ENCODE results near the gene L1CAM. TPM values are rescaled to one million over a fixed set of nuclear protein-coding genes. Genes with fewer than 3 reads are reported as not detected.

L1CAM gene
- total RNA-seq, 2 experiments from 2014 or later: not detected

DNA sequence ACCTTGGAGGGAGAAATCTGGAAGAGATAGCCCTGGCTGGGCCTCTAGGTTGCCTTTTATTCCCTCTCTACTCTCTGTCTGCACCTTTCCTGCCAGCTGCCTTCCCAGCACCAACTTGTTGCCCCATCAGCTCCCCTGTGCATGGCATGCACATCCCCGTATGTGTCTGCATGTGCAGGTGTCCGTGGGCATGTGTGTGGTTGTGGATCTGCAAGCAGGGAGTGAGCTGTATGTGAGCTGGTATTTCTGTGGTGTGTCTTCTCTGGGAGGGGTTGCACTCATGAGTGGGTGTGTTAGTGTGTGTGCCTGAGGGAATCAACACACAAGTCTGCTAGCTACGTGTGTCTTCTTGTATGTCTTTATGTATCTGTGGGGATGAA is 9.9 kb downstream of the L1CAM start:
- no peak for TF ChIP-seq EZH2phosphoT487 (IDR thresholded peaks at IDR 0.05; ENCODE audit: borderline replicate concordance, low read depth, low read length)
- TF ChIP-seq, protein P1, sequence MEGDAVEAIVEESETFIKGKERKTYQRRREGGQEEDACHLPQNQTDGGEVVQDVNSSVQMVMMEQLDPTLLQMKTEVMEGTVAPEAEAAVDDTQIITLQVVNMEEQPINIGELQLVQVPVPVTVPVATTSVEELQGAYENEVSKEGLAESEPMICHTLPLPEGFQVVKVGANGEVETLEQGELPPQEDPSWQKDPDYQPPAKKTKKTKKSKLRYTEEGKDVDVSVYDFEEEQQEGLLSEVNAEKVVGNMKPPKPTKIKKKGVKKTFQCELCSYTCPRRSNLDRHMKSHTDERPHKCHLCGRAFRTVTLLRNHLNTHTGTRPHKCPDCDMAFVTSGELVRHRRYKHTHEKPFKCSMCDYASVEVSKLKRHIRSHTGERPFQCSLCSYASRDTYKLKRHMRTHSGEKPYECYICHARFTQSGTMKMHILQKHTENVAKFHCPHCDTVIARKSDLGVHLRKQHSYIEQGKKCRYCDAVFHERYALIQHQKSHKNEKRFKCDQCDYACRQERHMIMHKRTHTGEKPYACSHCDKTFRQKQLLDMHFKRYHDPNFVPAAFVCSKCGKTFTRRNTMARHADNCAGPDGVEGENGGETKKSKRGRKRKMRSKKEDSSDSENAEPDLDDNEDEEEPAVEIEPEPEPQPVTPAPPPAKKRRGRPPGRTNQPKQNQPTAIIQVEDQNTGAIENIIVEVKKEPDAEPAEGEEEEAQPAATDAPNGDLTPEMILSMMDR (conservative IDR thresholded peaks at IDR 0.05; ENCODE audit: low read length): no peak
- no peaks in the 10 kb centered on the region for H3K9me3 ChIP-seq (ENCODE audit: low read length)
- no peak overlapping the region for H3K4me3 ChIP-seq (ENCODE audit: low read depth, low read length, poor library complexity, severe bottlenecking)
- intact Hi-C loops (cut with micrococcal nuclease; ENCODE audit: unreplicated experiment): no loop called here
- H3K4me1 ChIP-seq (ENCODE audit: insufficient read depth, low read length, poor library complexity, severe bottlenecking): no peaks in the 10 kb centered on the region
- H3K36me3 ChIP-seq (ENCODE audit: insufficient read depth, low read length): no peaks in the 10 kb centered on the region
- H2AFZ ChIP-seq (ENCODE audit: low read length): no peak overlapping the region
- H3K4me2 ChIP-seq (ENCODE audit: low read length): no peak overlapping the region
- ChIA-PET CTCF (ENCODE audit: unreplicated experiment) (no interaction called here), POLR2A (interaction anchor here (0.5 kb wide), 1 partner anchor 404 kb away, joined by 3 read pairs; no protein-coding TSS in a partner anchor)
- no peaks in the 10 kb centered on the region for H3K9me2 ChIP-seq (ENCODE audit: insufficient read depth, low read length)
- BruUV-seq (replicated peaks): no TSS peak
- H3K79me2 ChIP-seq (ENCODE audit: insufficient read depth, low read depth, low read length): no peaks in the 10 kb centered on the region
- H3K27ac ChIP-seq (ENCODE audit: low read depth, low read length, poor library complexity, severe bottlenecking): no peak overlapping the region
- H4K20me1 ChIP-seq (ENCODE audit: insufficient read depth, low read length): no peaks in the 10 kb centered on the region
- DNase-seq (ENCODE audit: low spot score): no peak

DNA sequence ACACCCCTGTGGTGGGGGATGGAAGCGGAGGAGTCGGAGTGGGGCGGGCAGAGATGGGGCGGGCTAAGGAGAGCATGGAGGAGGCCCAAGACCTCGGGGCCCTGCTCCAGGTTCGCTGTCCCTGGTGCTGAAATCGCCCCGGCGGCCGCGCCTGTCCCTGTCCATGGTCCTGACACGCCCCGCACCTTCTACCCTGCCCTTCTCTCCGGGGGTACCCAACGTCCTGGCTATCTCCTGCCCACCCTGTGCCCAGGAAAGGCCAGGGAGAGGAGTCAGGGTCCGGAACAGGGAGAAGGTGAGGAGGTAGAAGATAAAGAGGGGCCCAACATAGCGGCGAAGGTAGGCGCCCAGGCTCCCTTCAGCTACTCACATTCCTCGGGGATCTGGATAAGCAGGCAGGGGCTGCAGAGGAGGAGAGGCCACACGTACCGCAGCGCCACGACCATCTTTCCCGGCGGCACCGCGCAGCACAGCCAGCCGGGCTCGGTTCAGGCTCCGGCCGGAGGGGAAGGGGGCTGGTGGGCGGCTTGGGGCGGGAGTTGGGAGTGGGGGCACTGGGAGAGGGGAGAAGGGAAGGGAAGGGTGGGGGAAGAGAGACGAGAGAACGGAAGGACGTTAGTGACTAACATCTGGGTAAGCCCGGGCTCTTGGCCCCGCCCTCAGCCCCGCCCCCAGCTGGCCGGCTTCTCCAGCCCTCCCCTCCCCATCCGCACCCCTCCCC is 10.4 kb downstream of the L1CAM start:
- Histone ChIP-seq H3K9me2 (ENCODE audit: insufficient read depth, low read length) (no peaks in the 10 kb centered on the region), H3K79me2 (ENCODE audit: insufficient read depth, low read depth, low read length) (no peaks in the 10 kb centered on the region), H3K36me3 (ENCODE audit: insufficient read depth, low read length) (no peaks in the 10 kb centered on the region), H3K9me3 (ENCODE audit: low read length) (no peaks in the 10 kb centered on the region), H3K4me2 (ENCODE audit: low read length) (no peak overlapping the region), H3K4me3 (ENCODE audit: low read depth, low read length, poor library complexity, severe bottlenecking) (no peak overlapping the region), H3K27ac (ENCODE audit: low read depth, low read length, poor library complexity, severe bottlenecking) (no peak overlapping the region), H2AFZ (ENCODE audit: low read length) (no peak overlapping the region), H3K4me1 (ENCODE audit: insufficient read depth, low read length, poor library complexity, severe bottlenecking) (no peaks in the 10 kb centered on the region), H4K20me1 (ENCODE audit: insufficient read depth, low read length) (no peaks in the 10 kb centered on the region)
- intact Hi-C loops (cut with micrococcal nuclease; ENCODE audit: unreplicated experiment): no loop called here
- no TSS peak for BruUV-seq (replicated peaks)
- CTCF ChIA-PET (ENCODE audit: unreplicated experiment): no interaction called here
- peak; percentile 44 for DNase-seq (ENCODE audit: low spot score)
- POLR2A ChIA-PET: interaction anchor here (0.5 kb wide), 1 partner anchor 403 kb away, joined by 3 read pairs; no protein-coding TSS in a partner anchor
- TF ChIP-seq, protein P1 (conservative IDR thresholded peaks at IDR 0.05; ENCODE audit: low read length): no peak
- no peak for TF ChIP-seq EZH2phosphoT487 (IDR thresholded peaks at IDR 0.05; ENCODE audit: borderline replicate concordance, low read depth, low read length)

DNA sequence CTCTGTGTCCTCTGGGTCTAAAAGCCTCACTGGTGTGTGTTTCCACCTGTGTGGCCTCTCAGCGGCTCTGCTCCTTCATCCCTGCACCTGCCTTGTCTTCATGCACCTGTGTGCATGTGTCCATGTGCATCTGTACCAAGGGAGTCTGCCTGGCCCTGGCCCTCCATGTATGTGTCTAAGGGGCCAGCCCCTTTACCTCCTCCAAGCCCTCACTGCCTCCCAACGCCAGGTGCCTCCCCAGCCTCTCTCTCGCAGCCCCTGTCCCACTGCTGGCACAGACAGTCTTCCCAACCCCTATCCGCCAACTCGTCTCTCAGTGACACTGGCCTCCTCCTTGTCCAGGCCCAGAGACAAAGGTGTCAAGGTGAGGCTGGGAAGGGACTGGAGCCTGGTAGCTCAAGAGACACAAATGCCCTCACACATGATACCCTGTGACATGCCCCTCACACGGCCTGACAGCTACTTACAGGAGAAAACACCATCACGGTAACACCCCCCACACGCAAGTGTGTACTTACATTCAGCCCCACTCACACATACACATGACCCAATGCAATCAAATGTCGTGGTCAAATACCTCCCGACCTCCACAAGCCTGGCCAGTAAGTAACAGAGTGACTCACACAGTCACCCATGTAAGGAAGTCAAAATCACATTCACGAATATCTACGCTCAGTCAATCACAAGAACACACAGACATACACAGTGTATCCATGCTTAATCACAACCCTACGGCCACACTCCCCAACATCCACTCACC is 11.4 kb downstream of the L1CAM start:
- no TSS peak for BruUV-seq (replicated peaks)
- POLR2A ChIA-PET: no interaction called here

More for the DNA sequence above, 11.4 kb downstream of the L1CAM start:
- Histone ChIP-seq H3K79me2 (ENCODE audit: insufficient read depth, low read depth, low read length) (no peaks in the 10 kb centered on the region), H3K9me3 (ENCODE audit: low read length) (no peaks in the 10 kb centered on the region), H3K4me3 (ENCODE audit: low read depth, low read length, poor library complexity, severe bottlenecking) (no peak overlapping the region), H3K4me2 (ENCODE audit: low read length) (no peak overlapping the region), H3K4me1 (ENCODE audit: insufficient read depth, low read length, poor library complexity, severe bottlenecking) (no peaks in the 10 kb centered on the region), H3K36me3 (ENCODE audit: insufficient read depth, low read length) (no peaks in the 10 kb centered on the region), H4K20me1 (ENCODE audit: insufficient read depth, low read length) (no peaks in the 10 kb centered on the region), H3K9me2 (ENCODE audit: insufficient read depth, low read length) (no peaks in the 10 kb centered on the region), H3K27ac (ENCODE audit: low read depth, low read length, poor library complexity, severe bottlenecking) (no peak overlapping the region), H2AFZ (ENCODE audit: low read length) (no peak overlapping the region)
- TF ChIP-seq EZH2phosphoT487 (IDR thresholded peaks at IDR 0.05; ENCODE audit: borderline replicate concordance, low read depth, low read length): no peak
- TF ChIP-seq, protein P1 (conservative IDR thresholded peaks at IDR 0.05; ENCODE audit: low read length): no peak
- CTCF ChIA-PET (ENCODE audit: unreplicated experiment): no interaction called here
- intact Hi-C loops (cut with micrococcal nuclease; ENCODE audit: unreplicated experiment): no loop called here
- no peak for DNase-seq (ENCODE audit: low spot score)
